ENCODE data around the gene TGOLN2. TPM values are rescaled to one million over a fixed set of nuclear protein-coding genes. Genes with fewer than 3 reads are reported as not detected.

TGOLN2 gene
- total RNA-seq, 2 donors from 2014 or later, result 89.3 to 99.5 TPM

DNA sequence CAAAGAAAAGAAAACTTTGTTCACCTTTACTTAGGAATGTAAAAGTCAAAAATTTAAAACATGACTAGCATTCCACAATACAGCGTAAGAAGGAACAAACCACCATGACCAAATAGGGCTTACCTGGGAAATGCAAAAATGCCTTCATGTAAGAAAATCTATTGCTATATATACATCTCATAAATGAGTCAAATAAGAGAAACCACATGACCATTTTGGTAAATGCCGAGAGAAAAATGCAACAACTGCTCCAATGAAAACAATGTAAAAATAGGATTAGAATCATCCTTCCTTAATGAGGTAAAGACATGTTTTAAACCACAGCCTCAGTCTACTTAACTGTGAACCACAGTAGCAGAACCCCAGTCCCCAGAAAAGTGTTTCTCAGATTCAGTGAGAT lies 49.4 kb downstream of the TGOLN2 start:
- Histone ChIP-seq H3K36me3 (no peaks in the 10 kb centered on the region), H3K27ac (peak overlapping the region; percentile 59), H3K27me3 (no peaks in the 10 kb centered on the region), H3K9me3 (no peaks in the 10 kb centered on the region), H3K4me3 (no peak overlapping the region), H3K4me1 (peaks cover 0 to 39% of the 10 kb centered on the region in 2 donors)
- TF ChIP-seq, protein P1, sequence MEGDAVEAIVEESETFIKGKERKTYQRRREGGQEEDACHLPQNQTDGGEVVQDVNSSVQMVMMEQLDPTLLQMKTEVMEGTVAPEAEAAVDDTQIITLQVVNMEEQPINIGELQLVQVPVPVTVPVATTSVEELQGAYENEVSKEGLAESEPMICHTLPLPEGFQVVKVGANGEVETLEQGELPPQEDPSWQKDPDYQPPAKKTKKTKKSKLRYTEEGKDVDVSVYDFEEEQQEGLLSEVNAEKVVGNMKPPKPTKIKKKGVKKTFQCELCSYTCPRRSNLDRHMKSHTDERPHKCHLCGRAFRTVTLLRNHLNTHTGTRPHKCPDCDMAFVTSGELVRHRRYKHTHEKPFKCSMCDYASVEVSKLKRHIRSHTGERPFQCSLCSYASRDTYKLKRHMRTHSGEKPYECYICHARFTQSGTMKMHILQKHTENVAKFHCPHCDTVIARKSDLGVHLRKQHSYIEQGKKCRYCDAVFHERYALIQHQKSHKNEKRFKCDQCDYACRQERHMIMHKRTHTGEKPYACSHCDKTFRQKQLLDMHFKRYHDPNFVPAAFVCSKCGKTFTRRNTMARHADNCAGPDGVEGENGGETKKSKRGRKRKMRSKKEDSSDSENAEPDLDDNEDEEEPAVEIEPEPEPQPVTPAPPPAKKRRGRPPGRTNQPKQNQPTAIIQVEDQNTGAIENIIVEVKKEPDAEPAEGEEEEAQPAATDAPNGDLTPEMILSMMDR (IDR thresholded peaks at IDR 0.05), result no peak
- DNase-seq (ENCODE audit: low spot score), result no peak

DNA sequence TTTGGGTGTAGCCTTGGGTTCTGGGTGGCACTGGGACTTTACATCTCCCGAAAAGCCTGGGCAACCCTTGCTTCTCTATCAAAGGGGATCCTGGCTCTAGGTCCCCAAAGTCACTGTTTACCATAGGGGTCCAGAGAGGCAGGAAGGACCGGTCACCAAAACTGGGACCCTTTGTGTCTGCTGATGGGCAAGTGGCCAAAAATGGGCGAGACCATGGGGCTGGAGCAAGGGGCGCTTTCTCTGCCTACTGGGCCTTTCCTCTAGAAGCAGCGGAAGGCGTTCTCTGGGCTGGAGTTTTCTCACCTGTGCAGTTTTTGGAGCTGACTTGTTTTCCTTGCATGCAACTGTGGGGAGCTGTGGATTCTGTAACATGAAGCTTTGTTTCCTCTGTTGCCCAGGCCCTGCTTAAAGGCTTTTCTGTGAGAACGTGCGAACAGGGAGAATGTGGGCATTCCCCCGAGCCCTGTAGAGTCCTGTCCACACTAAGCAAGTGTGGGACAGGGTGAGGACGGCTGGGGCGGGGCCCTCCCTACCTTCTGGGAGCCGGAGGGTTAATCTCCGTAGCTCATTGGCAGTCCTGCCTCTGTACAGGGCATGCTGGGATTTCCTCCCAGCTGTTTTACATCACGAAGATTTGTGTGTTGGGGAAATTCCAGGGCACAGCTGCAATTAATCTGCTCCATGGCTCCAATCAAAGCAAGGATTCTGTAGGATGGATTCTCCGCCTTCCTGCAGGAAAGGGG lies 50.2 kb downstream of the TGOLN2 start:
- no peaks in the 10 kb centered on the region for H3K9me3 ChIP-seq
- no peak for DNase-seq (ENCODE audit: low spot score)
- H3K27me3 ChIP-seq, result no peaks in the 10 kb centered on the region
- H3K4me3 ChIP-seq, result peak overlapping the region in 1 of 2 donors; percentile 15
- H3K36me3 ChIP-seq, result no peaks in the 10 kb centered on the region
- H3K27ac ChIP-seq, result peak overlapping the region; percentile 59
- TF ChIP-seq, protein P1 (IDR thresholded peaks at IDR 0.05), result no peak
- H3K4me1 ChIP-seq, result peaks cover 0 to 39% of the 10 kb centered on the region in 2 donors

GRCh38 chr2:85276571-85277118 lies 51.1 kb downstream of the TGOLN2 start:
- Histone ChIP-seq H3K4me1 (peaks cover 0 to 39% of the 10 kb centered on the region in 2 donors), H3K27ac (peak overlapping the region; percentile 59), H3K9me3 (no peaks in the 10 kb centered on the region), H3K36me3 (no peaks in the 10 kb centered on the region), H3K4me3 (no peak overlapping the region), H3K27me3 (no peaks in the 10 kb centered on the region)
- no peak for DNase-seq (ENCODE audit: low spot score)
- TF ChIP-seq, protein P1 (IDR thresholded peaks at IDR 0.05), result no peak

- H3K27me3 ChIP-seq, result no peaks in the 10 kb centered on the region
- H3K4me3 ChIP-seq, result peak overlapping the region in 1 of 2 donors; percentile 24
- H3K9me3 ChIP-seq, result no peaks in the 10 kb centered on the region
- no peak for DNase-seq (ENCODE audit: low spot score)
- TF ChIP-seq, protein P1 (IDR thresholded peaks at IDR 0.05), result no peak
- no peaks in the 10 kb centered on the region for H3K36me3 ChIP-seq
- peak overlapping the region; percentile 59 for H3K27ac ChIP-seq
- peaks cover 0 to 39% of the 10 kb centered on the region in 2 donors for H3K4me1 ChIP-seq
Observed at GRCh38 chr2:85275984-85276540, 51.7 kb downstream of the TGOLN2 start.

DNA sequence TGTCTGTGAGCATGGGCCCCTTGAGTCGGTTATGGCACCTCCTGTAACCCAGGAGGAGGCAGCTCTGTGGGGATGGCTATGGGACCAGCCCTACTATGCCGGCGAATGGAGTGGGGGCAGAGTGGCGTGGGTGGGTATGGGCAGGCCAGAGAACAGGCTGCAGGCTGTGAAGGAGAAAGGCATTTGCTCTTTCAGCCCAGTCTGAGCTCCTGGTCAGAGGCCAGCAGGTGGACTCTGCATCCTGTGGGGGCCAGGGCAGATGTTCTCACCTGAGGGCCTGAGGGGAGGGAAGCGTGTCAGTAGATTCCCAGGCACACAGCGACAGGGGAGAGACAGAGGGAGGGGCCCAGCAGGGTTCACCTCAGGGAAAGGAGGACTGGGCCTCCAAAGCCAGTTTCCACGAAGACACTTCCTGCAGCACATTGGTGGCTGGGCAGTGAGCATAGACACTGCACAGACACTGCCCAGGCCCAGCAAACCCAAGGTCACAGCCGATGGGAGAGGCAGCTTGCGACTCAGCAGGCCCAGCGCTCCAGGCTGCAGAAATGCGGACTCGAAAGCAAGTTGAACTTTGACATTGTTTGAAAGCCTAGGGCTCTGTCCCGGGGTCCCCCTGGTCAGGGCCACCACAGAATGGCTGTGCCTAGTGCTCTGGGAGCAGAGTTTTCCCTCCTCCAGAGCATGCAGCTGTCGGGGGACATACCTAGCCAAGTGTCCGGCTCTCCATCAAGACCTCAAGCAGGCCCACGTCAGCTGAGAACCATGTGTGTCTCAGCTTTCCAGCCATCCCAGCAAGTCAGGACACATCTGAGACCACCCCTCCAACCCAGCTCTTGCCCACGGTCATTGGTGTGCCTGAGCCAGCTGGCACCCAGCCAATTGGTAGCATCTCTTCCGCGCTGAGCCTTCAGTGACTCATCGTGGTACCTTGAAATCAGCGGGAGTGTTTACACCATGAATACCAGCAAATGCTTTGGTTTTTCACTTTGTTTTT lies 53.8 kb downstream of the TGOLN2 start:
- H3K36me3 ChIP-seq, result no peaks in the 10 kb centered on the region
- H3K4me1 ChIP-seq, result peaks cover 0 to 55% of the 10 kb centered on the region in 2 donors
- no peak for DNase-seq (ENCODE audit: low spot score)
- no peaks in the 10 kb centered on the region for H3K27me3 ChIP-seq
- TF ChIP-seq, protein P1 (IDR thresholded peaks at IDR 0.05), result no peak
- H3K27ac ChIP-seq, result no peak overlapping the region
- H3K4me3 ChIP-seq, result no peak overlapping the region
- H3K9me3 ChIP-seq, result no peaks in the 10 kb centered on the region

Data from right atrium auricular region (tissue), 2 donors.